Fibroblast of skin of left quadriceps (primary cell): ENCODE measurements around the gene AP2A1.

Experiments used
- DNase-seq, 2 experiments: peaks; one replicate each; pipeline ENCODE4 v3.0.0-alpha.2; 2013; ENCODE audit warnings: low read depth in 2 of 2

Gene AP2A1

DNA sequence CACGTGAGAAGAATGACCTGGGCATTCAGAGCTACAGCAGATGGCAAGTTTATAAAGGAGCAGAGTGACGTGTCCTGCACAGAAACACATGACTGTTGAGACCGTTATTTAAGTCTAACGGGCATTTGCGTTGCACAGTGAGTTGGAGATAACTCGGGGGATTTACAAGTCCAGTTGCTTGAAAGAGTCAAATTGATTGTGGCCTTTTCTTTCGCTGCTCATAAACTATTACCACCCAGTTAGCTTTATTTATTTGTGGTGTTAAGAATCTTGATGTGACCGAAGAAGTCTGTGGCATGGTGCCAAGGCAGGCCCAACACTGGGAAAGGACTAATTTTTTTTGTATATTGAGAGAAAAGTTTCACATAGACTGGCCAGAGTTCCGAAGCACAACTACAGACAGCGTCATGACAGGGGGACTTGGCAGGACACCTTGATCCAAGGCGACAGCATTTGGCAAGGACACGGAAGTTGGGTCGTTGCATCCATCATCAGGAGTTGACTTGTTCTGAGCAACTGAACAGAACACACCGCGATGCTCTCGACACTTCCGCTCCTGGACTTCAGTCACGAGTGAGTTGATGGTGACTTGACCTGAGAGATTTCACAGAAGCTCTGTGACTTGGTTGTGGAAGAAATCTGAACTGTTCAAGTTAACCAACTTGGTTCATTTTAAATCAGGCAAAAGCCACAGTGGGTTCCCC is 72.2 kb downstream of the AP2A1 start:
- DNase-seq, result no peak

GRCh38 chr19:49839713-49840112 is 72.9 kb downstream of the AP2A1 start:
- DNase-seq, result no peak

GRCh38 chr19:49840321-49840720 is 73.5 kb downstream of the AP2A1 start:
- DNase-seq, result no peak

GRCh38 chr19:49840736-49841249 is 74.0 kb downstream of the AP2A1 start:
- no peak for DNase-seq

DNA sequence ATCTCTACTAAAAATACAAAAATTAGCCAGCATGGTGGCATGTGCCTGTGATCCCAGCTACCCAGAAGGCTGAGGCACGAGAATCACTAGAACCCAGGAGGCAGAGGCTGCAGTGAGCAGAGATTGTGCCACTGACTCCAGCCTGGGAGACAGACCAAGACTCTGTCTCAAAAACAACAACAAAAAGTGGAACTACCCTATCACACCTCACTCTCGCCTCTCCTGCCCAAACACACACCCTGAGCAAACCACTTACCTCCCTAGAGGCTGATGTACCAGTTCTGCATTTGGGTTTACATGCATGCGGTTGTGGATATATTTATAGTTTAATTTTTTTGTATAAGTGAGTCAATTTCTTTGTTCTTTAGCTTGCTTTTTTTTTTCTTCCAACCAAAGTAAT is 76.5 kb downstream of the AP2A1 start:
- DNase-seq, result no peak

- DNase-seq, result no peak
Observed at GRCh38 chr19:49844138-49845095, 77.6 kb downstream of the AP2A1 start.

DNA sequence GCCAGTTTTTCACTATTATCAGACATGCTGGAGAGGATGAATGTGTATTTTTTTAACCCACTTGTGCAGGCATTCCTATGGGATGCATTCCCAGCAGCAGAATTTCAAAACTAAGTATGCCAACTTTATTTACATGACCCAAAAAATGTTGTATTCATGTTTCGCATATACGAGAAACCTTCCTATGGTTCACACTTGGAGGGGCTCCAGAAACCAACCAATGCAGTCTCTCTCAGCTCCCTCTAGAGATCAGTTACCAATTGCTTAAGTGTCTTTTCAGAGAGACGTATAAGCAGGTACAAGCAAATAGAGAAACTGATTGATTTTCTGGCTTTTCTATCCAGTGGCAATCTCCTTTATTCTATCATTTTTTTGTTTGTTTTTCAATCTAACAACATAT is 78.6 kb downstream of the AP2A1 start:
- DNase-seq, result no peak

DNA sequence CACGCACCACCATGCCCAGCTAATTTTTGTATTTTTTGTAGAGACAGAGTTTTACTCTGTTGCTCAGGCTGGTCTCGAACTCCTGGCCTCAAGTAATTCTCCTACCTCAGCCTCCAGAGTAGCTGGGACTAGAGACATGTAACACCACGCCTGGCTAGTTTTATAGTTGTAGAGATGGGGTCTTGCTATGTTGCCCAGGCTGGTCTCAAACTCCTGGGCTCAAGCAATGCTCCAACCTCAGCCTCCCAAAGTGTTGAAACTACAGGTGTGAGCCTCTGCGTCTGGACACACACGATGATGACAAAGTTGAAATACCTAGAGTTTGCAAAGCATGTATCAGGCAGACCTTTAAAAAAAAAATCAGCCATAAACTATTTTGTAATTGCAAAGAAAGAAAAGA is 79.6 kb downstream of the AP2A1 start:
- no peak for DNase-seq

DNA sequence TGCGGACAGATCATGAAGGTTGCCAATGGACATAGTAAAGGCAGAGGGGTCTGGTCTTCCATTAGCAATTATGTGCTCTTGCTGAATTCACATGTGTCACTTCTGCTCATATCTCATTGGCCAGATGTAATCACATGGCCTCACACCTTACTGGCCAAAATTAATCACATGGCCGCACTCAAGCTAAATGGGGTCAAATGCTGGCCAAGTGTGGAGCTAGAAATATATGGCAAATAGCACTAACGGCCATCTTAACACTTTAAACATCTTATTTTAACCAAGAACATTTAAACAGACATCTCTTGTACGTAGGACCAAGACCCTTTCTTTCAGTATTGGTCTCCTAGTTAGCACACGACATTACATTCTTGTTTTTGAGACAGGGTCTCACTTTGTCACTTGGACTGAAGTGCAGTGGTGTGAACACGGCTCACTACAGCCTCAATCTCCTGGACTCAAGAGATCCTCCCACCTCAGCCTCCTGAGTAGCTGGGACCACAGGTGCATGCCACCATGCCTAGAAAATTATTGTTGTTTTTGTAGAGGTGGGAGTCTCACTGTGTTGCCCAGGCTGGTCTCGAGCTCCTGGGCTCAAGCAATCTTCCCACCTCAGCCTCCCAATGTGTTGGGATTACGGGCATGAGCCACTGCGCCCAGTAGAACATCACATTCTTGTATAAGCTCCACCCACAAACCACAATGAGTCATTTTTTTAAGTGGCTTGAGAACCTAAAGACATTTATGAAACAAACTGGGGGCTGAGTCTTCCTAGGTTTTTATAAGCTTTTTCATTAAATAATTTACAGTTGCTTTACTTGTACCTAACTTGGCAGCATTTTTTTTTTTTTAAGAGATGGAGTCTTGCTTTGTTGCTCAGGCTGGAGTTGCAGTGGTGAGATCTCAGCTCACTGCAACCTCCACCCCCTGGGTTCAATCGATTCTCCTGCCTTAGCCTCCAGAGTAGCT is 81.2 kb downstream of the AP2A1 start:
- peak; percentile 49 to 51 for DNase-seq

GRCh38 chr19:49848938-49849337 is 82.1 kb downstream of the AP2A1 start:
- DNase-seq, result no peak

DNA sequence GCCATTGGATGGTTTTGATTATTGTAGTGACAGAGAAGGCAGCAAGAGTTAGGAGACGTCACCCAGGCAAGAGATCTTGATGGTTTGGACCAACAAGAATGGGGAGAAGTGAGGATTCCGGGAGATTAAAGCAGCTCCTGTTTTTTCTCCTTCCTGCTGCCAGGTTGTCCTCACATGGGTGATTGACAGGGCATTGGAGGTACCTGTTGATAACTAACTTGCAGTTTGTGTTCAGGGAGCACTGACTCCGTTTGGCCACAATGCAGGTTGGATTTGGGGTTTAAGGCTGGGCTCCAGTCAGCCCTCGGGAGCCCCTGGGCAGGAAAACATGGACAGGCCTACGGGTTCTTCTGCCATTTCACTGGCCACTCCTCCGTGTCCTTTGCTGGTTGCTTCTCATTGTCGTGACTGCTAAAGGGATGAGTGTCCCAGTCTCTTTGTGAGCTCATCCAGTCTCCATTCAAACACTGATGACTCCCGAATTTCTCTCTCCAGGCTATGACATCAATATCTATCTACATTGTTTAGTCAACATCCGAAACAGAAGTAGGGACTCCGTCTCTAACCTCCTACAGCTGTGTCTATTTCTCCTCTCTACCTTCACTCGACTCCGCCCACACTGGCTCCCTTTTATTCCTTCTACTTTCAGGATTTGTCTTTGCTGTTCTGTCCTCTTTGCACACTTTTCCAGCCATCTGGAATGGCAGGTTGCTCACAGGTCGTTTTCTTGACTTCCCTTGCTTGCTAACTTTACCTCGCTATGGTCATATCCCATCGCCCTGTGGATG is 82.8 kb downstream of the AP2A1 start:
- DNase-seq, result no peak

GRCh38 chr19:49850221-49850486 is 83.4 kb downstream of the AP2A1 start:
- DNase-seq, result no peak

GRCh38 chr19:49850487-49851342 is 83.9 kb downstream of the AP2A1 start, which contains the start of gene PTOV1:
Gene PTOV1 (plus strand): TSS chr19:49851159.
- DNase-seq, result peak; percentile 84

DNA sequence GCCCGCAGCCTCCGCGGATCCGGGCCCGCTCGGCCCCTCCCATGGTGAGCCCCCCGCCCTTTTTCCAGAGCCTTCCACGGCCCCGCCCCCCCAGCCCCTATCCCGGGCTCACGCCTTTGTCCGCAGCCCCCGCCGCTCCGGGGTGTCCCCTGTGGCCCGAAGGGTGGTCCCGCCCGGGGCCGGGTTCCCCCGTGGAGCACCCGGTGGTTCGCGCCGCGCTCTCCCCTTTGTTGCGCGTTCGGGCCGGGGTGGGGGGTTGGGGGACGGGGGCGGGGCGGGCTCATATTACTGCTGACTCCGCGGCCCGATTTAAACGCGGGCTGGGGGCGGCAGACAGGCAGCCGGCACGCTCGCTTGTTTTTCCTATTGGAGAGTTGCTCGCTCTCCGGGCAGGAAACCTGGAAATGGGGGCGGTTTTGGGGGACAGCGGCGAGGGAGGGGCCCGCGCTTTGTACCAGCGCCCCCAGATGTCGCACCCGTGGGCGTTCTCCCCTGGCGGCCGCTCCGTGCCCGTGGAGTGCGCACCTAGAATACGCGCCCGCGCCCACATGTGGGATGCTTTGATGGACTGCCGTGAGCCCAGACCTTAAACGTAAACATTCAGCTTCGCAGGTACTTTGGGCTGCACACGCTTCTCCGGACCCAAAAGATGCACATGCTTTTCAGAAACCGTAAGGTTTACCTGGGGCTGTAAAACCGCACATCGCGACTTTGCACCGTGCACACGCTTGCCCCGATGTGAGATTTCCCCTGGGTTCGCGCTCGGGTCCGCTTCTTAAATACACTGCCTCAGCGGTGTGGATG is 84.9 kb downstream of the AP2A1 start:
- no peak for DNase-seq

DNA sequence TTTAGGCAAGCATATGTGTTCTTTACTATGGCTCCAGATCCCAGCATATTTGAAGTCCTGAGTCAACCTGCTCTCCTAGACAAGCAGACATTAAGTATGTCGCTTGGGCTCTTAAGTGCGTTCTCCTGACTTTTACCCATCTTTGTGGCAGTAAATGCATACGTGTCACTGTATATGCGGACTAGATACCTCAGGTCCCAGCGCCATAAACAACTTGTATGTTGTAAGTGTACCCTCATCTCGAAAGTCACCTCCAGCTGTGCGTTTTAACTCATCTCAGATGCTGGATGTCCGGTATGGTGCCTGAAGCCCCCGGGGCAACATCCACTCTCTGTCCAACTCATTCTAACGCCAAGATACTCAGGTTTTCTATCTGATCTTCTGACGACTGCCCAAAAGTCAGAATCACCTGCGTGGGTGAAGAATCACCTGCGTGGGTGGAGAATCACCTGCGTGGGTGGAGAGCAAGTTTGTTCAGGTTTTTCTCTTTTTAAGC is 85.9 kb downstream of the AP2A1 start:
- no peak for DNase-seq

DNA sequence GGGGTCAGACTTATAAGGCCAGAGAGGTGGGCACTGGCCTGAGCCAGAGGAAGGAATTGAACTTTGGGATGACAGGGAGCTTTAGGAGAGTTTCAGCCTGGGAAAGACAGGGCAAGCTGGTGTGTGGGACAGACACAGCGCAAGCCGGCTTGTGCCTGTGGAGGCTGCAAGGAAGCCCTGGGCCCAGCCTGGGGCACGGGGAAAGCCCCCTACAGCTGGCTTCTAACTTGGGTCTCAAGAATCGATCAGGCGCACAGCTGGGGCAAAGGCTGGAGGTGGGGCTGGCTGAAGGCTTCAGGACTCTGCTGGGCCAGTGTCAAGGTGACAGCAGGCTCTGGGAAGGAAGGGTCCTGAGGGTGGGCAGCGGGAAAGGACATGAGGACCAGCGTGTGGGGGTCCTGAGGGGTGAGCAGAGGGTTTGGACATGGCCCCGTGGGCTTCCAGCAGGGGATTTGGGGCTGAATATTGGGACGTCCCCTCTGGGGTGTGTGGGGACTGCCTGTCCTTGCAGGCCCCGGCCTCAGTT is 87.1 kb downstream of the AP2A1 start:
- no peak for DNase-seq

DNA sequence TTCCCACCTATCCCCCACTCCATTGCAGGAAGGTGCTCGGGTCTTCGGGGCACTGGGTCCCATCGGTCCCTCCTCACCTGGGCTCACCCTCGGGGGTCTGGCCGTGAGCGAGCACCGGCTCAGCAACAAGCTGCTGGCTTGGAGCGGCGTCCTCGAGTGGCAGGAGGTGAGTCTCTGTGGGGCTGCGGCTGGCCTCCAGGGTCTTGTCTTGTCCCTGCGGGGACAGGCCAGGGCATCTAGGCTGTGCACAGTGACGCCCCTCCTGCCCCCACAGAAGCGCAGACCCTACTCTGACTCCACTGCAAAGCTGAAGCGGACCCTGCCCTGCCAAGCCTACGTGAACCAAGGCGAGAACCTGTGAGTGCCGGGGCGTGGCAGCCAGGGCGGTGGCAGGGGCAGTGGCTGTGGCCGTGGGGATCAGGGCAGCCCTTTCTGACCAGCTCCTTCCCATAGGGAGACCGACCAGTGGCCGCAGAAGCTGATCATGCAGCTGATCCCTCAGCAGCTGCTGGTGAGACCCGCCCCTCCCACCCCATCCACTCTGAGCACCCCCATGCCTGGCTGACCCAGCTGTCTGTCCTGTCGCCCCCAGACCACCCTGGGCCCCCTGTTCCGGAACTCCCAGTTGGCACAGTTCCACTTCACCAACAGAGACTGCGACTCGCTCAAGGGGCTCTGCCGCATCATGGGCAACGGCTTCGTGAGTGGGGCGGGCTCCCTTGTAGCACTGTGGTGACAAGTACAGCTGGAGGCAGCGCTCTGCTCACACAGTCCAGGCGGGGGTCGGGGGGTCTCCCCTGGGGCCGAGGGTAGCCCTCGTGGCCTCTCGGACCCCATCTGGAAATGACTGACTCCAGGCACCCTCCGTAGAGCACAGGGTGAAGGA is 87.8 kb downstream of the AP2A1 start:
- no peak for DNase-seq

GRCh38 chr19:49855277-49855675 is 88.5 kb downstream of the AP2A1 start:
- no peak for DNase-seq
